Measurements from ENCODE around the gene CYP2W1. TPM values are rescaled to one million over a fixed set of nuclear protein-coding genes. Genes with fewer than 3 reads are reported as not detected.
A peak's percentile ranks its signal among the peaks of the same experiment; 100 is the strongest.

The CYP2W1 gene
- total RNA-seq, 4 donors from 2014 or later = 5.7 to 18.6 (median 12.1) TPM

DNA sequence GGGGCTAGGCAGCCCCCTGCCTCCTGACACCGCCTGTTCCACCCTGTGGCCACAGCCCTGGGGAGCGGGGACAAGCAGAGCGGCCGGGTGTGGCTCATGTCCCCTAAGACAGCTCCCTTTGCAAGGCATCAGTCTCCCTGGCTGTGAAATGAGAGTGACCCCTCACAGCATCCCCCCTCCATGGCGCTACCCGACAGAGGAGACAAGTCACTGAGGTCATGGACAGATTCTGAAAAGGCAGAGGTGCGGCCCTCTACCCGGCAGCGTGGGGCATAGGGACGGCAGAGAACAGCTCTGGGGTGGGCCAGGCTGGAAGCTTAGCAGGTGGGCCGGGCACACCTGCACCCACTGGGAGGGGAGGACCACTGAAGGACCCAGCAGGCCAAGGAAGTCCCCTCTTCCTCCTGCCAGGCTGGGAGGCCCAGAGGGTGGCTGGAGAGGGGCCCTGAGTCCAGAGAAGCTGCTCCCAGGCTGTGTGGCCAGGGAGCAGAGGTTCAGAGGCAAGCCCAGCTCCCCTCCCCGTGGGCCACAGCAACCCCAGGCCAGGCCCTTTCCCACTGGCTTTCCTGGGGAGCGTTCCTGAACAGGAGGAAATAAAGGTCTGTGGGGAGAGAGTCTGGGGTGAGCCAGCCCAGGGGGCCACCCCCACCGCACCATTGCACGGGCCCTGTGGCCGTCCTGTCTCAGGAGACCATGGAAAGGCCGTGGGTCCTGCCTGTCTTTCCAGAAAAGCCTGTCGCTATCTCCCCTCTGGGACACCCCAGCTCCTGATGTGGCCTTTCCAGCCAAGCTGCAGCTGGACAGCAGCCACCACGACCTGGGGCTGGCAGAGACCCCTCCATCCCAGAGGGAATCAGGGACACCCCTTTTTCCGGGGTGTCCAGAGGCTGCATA is 30.2 kb upstream of the CYP2W1 start:
- peaks cover 0 to 43% of the 10 kb centered on the region in 2 donors for H3K27me3 ChIP-seq
- no peaks in the 10 kb centered on the region for H3K9me3 ChIP-seq
- no peaks in the 10 kb centered on the region for H3K36me3 ChIP-seq
- 78% methylated on average over 18 to 19 of the region's 20 CpGs for WGBS, 2 donors
- H3K4me1 ChIP-seq = peaks cover 0 to 32% (median 15%) of the 10 kb centered on the region in 4 donors
- TF ChIP-seq EP300 (IDR thresholded peaks at IDR 0.05) (no peak), CTCF (IDR thresholded peaks at IDR 0.05) (no peak), POLR2A (IDR thresholded peaks at IDR 0.05) (no peak)
- peak overlapping the region; percentile 61 to 91 (median 80) for H3K27ac ChIP-seq
- H3K4me3 ChIP-seq = peak overlapping the region; percentile 55 to 74 (median 64)
- no peak for DNase-seq (ENCODE audit: low spot score in 2 of 2)

DNA sequence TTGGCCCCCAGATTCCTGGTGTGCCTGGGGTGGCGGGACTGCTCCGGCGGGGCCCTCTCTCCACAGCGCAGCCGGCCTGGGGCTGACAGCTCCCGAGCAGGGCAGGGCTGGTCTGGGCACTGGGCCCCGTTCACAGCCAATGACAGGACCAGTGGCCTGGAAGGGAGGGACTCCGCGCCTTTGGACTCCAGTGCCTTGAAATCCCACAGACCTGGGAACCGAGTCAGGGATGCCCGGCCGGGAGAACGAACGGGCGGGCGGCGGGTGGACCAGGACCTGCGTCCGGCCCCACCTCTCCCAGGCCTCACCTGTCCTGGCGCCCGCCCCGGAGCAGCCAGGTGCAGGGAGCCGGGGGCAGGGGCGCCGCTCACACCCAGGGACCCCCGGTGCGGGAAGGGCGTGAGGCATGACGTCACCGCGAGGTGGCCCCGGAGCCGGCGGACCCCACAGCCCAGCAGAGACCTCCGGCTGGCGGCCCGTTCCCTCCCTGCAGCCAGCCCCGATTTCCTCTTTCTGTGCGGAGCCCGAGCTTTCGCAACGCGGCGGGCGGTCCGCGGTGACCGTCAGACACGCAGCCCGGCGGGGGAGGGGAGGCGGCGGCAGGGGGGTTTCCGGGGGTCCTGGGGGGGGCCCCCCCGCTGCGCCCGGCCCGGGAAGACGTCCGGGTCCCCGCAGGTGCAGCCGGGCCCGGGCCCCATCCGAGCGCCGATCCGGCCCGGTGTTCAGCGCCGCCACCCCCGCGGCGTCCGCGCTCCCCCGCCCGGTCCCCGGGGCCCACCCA is 29.2 kb upstream of the CYP2W1 start:
- no peaks in the 10 kb centered on the region for H3K9me3 ChIP-seq
- peak in 1 of 2 donors; percentile 57 for TF ChIP-seq EP300 (IDR thresholded peaks at IDR 0.05)
- TF ChIP-seq POLR2A (IDR thresholded peaks at IDR 0.05) = peak in 1 of 2 donors; percentile 55
- no peak for TF ChIP-seq CTCF (IDR thresholded peaks at IDR 0.05)

GRCh38 chr7:954330-955238 is 28.4 kb upstream of the CYP2W1 start, which contains the start of gene ADAP1:
TSS of gene ADAP1 (minus strand) at chr7:954680. CDS start at chr7:954477, 203 bp downstream.
- no peak for DNase-seq (ENCODE audit: low spot score in 2 of 2)
- peak within 1 kb of the TSS; percentile 55 to 74 (median 64) for H3K4me3 ChIP-seq
- peak in 4 of 5 experiments; percentile 42 to 73 (median 62) for TF ChIP-seq CTCF (IDR thresholded peaks at IDR 0.05)
- no peak for TF ChIP-seq EP300 (IDR thresholded peaks at IDR 0.05)
- H3K36me3 ChIP-seq = no peaks in the 10 kb centered on the region
- WGBS, 2 donors = 15 to 58% methylated on average over 5 to 50 of the region's 115 CpGs
- peak within 1 kb of the TSS; percentile 61 to 91 (median 80) for H3K27ac ChIP-seq
- peaks cover 0 to 52% of the 10 kb centered on the region in 2 donors for H3K27me3 ChIP-seq
- no peaks in the 10 kb centered on the region for H3K9me3 ChIP-seq
- H3K4me1 ChIP-seq = peaks cover 0 to 38% (median 15%) of the 10 kb centered on the region in 4 donors

More for the DNA sequence above, 29.2 kb upstream of the CYP2W1 start:
- DNase-seq (ENCODE audit: low spot score in 2 of 2) = no peak
- Histone ChIP-seq H3K36me3 (no peaks in the 10 kb centered on the region), H3K4me3 (peak overlapping the region; percentile 55 to 74 (median 64)), H3K27ac (peak overlapping the region; percentile 61 to 91 (median 80)), H3K27me3 (peaks cover 0 to 50% of the 10 kb centered on the region in 2 donors), H3K4me1 (peaks cover 0 to 38% (median 15%) of the 10 kb centered on the region in 4 donors)
- 1 to 2% methylated on average over 30 to 48 of the region's 78 CpGs for WGBS, 2 donors

- no peak for TF ChIP-seq CTCF (IDR thresholded peaks at IDR 0.05)
- TF ChIP-seq EP300 (IDR thresholded peaks at IDR 0.05) = no peak
- no peak for TF ChIP-seq POLR2A (IDR thresholded peaks at IDR 0.05)
- WGBS, 2 donors = 81 to 90% methylated on average over 10 of the region's 10 CpGs
- Histone ChIP-seq H3K27ac (no peak overlapping the region), H3K4me3 (no peak overlapping the region), H3K27me3 (peaks cover 0 to 52% of the 10 kb centered on the region in 2 donors), H3K36me3 (no peaks in the 10 kb centered on the region), H3K9me3 (no peaks in the 10 kb centered on the region), H3K4me1 (peaks cover 0 to 38% (median 15%) of the 10 kb centered on the region in 4 donors)
- DNase-seq (ENCODE audit: low spot score in 2 of 2) = no peak
Observed at GRCh38 chr7:956031-956430, 26.9 kb upstream of the CYP2W1 start.
